HK-2 (cell line): Measurements from ENCODE around the gene SIGLEC6.

Experiments used
- DNase-seq: peaks from one replicate; pipeline ENCODE4 v3.0.0-alpha.2; 2018; ENCODE audit not compliant: unreplicated experiment

SIGLEC6 gene

DNA sequence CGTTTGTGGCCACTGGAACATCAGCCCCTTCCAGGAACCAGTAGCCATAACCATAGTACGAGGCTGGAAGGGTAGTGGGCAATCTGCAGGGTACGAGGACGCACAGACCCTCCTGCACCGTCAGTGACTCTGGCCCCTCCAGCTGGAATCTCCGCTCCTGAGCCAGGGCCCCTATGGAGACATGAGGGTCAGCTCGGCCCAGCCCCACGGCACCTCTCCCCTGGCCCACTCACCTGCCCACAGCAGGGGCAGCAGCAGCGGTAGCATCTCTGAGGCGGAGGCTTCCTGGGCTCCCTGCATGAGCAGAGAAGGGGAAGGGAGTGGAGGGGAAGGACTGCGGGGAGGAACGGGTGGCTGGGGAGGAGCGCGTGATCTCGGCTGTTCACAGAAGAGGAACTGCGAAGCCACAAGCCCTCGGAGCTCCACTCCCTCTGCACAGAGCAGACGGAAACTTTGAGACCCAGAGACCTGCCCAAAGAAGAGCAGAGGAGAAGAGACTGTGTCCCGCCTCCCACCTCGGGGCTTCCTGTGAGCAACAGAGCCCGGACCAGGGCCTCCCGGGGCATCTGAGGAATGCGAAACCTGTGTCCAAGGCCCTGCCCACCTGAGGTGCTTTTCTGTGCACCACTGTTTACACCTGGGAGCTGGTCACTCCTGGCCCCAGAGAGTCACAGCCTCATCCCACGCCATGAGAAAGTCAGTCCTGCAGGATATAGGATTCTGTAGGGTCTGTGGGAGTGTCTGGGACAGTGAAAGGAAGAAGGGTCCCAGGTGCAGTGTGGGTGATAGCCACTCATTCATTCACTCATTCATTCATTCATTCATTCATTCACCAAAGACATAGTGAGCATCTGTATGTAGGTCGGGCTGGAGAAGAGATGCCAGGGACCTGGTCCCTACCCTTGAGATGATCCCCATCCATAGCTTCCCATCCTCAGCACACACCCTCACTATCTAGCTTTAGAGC is at the start of gene SIGLEC6:
TSS of gene SIGLEC6 (minus strand) at position 322 of the 967 bp plus-strand sequence. CDS start at position 300, 22 bp downstream.
- no peak for DNase-seq

DNA sequence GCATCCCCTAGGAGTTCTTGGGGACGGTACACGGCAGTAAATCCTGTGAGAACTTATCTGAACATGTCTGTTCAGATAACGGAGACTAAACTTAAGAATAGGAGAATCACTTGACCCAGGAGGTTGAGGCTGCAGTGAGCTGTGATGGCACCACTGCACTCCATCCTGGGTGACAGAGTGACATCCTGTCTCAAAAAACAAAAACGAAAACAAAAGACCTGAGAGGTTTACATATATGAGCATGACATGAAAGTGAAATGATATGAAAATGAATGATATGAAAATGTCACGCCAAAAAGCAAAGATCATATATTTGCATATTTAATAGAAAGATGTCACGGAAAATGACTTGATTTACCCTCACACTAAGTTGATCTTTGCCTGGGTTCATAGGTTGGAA is 45.4 kb upstream of the SIGLEC6 start:
- DNase-seq = no peak

DNA sequence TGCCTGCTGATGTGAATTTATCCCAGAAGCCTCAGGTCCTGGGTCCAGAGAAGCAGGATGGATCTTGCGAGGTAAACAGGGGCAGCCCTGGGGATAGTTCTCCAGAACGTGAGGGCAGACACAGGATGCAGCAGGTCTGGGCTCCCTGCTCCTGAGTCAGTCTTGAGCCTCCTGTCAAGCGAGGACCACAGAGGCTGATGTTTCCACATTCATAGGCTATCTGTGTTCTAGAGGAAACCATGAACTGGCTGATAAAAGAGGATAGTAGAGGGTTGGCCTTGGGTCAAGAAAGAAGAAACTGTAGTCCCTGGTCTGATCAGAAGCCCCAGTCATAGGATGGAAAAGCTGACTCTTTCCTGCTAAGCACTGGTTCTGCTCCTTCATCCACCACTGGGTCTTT is 41.9 kb upstream of the SIGLEC6 start:
- no peak for DNase-seq

DNA sequence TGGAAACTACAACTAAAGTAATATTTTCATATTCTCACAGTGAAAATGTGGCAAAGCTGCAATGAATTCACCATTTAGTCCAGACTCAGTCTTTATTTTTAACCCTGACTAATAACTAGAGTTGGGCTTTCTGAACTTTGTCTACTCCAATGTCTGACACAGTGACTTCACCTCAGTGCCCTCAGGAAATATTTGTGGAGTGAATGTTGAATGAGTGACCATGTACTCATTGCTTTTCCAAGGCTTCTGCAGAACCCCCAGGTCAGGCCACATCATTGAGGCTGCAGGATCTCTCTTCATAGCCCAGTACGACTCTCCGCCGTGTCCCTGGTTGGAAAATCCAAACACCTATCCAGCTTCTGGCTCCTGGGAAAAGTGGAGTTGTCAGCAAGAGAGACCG is 41.4 kb upstream of the SIGLEC6 start:
- no peak for DNase-seq

DNA sequence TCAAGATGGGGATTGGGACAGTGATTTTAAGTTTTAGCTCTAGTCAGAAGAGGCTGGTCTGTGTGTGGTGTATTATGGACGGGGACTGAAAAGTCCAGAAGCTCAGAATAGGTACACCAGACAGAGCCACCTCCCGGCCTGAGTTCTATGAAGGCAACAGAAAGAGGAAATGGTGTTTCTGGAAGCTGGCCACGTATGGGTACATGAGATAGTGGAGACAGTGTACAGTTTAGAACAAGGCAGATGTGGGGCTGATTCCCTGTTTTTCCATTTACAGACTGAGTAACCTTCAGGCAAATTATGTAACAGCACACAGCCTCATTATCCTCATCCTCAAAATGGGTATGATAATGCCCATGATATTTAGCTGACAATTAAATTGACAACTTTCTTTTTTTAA is 40.9 kb upstream of the SIGLEC6 start:
- no peak for DNase-seq

DNA sequence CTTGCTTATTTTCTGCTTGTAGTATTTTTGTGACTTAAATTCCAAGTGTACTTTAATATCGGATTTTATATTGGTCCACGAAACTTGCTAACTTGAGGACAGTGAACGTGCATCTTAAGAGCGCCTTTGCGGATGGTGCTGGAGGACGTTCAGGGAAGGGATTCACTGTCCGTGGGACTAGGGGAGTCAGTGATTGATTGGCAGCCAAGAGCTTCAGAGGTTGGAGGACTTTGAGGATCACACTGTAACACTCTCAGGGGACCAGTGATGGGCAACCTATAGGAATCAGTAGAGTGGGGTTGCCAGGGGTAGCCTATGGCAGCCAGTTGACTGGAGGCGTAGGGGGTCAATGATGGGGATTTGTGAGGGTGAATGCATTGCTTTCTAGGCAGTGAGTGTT is 40.1 kb upstream of the SIGLEC6 start:
- DNase-seq = no peak

DNA sequence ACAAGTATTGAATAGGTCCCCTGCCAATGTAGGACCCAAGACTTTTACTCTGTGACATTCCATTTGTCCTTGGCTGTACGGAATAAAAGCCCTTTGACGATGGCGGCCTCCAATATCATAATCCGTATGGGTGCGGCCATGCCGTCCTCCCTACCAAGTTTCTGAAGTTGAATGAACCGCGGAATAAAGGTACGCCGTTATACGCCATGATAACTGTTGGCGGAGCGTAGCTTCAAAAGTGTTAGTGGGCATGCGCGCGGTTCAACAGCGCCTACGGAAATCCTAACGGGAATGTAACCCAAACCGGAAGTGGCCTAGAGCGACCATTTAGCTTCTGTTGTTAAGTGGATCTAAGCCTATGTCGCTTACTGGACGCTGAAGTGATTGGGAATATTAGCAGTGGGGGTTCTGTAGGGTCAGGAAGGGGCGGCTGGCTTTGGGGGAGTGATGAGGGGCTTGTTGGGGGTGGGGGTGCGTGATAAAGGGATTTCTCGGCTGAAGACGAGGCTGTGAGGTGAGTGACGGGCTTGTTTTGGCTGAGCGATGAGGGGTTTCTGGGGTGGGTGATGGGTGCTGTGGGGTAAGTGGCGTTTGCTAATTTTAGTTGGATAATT is 39.6 kb upstream of the SIGLEC6 start, which contains the start of gene ZNF175:
TSS of gene ZNF175 (plus strand) at position 322 of the 614 bp plus-strand sequence. CDS start 2,047 bp downstream, outside the sequence.
- peak; percentile 95 for DNase-seq

DNA sequence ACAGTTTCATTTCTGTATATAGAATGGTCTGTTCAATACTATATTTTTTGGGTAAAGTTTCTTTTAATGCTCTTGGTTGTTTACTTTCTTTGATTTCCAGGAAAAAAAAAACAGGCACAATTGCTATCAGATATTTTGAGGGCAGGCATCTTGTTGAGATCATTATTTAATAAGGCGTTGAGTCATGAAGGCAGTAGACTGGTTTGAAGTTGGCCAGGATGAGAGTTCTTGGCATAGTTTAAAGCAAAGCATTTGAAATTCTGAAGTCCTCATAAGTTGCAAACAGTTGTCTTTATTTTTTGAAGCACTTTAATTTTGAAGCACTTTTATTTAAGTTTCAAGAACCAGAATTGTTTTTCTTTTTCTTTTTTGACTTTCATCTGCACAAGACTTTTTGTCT is 37.0 kb upstream of the SIGLEC6 start:
- no peak for DNase-seq

DNA sequence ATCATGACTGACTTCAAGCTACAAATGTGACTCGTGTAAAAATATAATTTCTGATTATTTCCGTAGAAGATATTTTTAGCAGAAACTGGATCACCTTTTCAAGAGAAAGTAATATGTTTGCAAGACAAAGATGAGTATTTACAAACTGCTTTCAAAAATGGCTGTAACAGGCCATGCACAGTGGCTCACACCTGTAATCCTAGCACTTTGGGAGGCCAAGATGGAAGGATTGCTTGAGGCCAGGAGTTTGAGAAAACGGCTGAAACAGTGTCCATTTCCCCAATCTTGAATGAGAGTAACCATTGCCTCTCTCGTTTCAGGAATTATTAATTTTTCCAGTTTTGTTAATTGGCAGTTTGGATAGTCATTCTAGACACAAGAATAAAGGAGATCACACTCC is 36.1 kb upstream of the SIGLEC6 start:
- no peak for DNase-seq

DNA sequence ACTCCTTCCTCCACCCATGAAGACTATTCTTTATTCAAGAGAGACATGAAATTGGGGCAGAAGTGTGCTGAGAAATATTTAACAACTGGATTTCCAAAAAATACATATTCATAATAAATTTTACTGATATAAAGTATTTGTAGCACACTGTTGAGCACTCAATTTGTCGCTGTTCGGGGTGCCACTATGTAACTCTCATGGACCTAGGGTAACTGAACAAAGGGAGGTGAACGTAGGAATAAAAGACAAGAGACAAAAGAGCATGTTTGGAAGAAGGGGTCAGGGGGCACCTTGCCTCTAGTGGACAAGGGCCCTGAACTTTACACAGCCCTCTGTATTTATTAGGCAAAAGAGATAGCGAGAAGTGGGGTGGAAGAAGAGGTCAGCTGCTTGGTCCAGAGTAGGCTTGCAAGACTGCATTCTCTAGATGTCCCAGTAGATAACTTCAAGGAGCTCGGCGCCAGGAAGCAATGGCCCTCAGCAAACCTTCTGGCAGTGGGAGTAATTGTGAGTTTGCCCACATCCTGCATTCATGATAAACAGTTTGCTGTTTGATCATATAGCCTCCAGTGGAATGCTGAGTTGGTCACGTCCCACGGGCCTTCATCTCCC is 35.1 kb upstream of the SIGLEC6 start:
- DNase-seq = no peak

DNA sequence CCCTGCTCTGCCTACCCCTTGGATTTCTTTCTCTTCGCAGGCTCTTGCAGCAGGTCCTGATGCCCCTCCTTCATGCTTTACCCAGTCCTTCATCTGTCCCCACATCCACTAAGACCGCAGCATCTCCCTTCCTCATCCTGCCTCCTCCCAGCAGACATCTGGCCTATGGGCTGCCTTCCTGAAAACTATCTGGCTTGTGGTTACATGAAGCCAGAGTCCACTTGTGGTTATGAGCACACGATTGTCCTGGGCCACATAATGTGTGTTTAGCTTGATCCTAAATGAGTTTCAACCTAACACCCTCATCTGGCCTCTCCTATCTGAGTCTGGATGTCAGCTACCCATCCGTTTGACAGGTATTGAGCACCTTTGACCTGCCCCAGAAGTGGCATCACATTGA is 34.1 kb upstream of the SIGLEC6 start:
- no peak for DNase-seq

DNA sequence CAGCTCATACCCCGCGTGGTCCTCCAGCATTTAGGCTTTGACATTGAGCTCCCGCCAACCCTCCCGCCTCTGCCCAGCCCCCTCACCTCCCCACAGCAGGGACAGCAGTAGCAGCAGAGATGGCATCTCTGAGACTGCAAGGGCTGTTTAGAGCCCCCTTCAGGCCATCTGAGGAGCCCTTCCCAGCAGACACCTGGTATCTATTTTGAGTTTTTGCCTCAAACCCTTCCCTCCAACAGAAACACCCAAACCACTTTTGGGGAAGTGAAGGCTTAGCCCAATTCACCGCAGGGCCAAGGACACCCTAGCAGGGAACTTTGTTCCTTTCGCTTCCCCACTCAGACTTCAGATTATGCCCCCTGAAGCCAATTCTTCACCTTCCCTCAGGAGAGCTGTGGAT is 33.3 kb upstream of the SIGLEC6 start:
- DNase-seq = no peak

DNA sequence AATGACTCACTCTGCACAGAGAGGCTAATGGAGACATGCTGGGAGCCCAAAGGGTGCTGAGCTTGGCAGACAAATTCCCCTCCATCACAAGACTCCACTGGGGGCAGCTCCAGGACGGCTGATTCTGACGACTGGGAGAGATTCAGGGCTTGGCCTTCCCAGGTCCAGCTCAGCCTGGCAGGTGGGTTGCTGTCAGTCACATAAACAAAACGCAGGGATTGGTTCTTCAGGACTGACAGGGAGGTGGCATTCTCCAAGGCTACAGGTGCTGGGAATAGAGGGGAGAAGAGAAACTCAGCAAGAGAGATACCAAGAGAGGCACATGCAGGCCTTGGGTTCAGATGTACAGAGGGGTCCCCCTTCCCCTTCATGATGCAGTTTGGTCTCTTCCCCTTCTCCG is 28.9 kb upstream of the SIGLEC6 start:
- DNase-seq = no peak

DNA sequence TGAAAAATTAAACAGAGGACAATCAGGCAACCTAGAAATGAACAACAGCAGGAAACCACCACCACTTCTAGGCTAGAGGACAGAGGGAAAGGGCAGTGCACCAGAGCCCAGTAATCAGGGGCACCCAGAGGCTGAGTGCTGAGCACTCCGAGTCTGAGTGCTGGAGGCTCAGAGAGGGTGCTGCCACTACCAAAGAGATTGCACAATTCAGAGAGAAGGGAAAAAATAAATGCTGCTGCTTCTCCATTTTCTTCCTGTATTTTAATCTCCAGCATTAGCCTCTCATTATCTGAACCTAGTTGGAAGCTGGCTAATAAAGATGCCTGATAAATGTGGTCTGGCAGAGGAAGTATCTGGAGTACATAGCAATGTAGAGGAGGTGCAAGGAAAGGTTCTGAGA is 27.8 kb upstream of the SIGLEC6 start:
- DNase-seq = no peak

DNA sequence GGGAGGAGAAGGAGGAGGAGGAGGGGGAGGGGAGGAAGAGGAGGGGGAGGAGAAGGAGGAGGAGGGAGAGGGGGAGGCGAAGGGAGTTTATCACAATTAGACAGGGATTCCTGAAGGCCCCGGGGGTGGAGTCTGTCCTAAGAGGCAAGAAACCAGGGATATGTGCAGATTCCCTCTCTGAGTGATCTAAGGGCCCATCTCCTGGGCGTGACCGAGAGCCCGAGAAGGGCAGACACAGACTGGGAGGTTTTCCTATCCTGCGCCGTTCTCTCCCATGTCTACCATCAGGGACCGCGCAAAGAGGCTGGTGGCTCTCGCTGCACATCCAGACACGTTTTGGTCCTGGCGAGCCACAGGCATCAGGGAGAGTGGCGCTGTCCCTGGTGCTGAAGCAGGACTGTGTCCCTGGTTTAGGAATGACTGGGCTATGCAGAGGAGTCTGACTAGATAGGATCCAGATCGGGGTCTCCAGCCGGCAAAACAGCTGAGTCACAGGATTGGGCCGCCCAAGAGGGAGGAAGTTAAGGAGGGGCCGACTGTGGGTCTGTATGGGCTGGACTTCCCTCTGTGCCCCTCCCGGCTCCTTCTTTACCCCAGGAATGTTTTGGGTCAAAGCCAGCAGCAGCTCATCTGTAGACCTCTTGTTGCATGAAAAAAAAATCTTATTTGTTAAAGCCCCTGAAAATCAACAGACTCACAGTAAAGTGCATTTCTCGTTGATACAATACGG is 21.7 kb upstream of the SIGLEC6 start:
- DNase-seq = peak; percentile 78

DNA sequence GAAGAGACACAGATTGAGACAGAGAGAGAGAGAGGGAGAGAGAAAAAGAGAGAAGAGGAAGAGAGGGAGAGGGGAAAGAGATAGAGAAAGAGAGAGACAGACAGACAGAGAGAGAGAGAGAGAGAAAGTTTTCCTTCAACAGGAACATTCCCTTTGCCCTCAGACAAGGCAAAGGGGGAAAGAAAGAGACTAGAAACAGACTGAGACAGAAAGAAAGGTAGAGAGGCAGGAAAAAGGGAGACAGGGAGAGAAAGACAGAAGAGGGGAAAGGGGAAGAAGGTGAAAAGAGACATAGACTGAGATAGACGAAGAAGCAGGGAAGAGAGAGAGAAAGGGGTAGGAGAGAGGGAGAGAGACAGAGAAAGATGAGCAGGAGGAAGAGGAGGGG is 21.1 kb upstream of the SIGLEC6 start:
- no peak for DNase-seq

DNA sequence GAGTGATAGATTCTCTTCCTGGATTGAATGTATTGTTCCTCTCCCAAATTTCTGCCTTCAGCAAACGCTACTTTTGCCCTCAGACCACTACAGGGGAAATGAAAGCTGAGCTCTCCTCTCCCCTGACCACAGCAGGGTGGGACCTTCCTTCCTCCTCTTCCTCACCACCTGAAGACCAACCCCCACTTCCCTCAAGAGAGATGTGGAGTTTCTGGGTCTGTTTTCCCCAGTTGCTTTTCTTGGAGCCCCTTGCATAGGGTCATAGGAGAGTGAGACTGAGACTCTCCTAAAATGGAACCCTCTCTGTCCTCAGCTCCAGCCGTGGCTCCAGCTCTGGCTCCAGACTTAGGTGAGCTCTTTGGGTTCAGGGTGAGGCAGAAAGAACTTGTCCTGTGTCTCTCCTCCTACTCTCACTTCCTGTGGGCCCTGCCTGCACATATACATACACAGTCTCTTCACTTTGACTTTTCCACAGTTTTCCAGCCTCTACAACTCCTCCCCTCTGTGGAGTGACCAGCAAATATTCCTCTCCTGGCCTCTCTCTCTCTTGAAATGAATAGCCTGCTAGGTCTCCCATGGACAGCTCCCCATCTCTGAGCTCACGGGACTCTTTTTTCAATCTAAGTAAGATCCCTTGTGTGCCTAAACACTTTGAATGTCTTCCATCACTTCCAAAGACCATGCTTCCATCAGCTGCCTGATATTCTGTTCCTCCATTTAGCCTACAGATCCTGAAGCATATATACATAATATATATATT is 20.4 kb upstream of the SIGLEC6 start:
- no peak for DNase-seq

DNA sequence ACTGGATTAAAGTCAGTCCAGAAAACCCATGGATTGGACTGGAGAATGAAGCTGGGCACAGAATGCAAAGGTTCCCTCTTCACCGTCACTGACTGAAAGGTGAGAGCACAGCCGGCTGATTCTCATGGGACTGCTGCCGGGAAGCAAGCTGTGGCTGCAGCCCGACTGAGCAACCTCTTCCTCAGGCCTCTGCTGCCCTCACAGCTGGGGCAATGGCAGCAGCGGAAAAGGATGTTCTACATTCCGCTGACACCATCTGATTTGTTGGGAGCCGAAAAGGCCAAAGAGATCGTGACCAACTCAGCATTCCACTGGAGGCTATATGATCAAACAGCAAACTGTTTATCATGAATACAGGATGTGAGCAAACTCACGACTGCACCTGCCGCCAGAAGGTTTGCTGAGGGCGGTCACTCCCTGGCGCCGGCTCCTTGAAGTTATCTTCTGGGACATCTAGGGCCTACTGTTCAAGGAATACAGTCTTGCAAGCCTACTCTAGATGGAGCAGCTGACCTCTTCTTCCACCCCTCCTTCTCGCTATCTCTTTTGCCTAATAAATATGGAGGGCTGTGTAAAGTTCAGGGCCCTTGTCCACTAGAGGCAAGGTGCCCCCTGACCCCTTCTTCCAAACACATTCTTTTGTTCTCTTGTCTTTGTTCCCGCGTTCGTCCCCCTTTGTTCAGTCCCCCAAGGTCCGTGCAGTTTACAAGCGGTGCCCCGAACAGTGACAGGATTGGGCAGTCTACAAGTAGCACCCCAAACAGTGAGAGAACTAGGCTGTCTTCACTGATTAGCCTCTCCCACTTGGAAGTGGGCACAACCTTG is 19.6 kb upstream of the SIGLEC6 start:
- no peak for DNase-seq

DNA sequence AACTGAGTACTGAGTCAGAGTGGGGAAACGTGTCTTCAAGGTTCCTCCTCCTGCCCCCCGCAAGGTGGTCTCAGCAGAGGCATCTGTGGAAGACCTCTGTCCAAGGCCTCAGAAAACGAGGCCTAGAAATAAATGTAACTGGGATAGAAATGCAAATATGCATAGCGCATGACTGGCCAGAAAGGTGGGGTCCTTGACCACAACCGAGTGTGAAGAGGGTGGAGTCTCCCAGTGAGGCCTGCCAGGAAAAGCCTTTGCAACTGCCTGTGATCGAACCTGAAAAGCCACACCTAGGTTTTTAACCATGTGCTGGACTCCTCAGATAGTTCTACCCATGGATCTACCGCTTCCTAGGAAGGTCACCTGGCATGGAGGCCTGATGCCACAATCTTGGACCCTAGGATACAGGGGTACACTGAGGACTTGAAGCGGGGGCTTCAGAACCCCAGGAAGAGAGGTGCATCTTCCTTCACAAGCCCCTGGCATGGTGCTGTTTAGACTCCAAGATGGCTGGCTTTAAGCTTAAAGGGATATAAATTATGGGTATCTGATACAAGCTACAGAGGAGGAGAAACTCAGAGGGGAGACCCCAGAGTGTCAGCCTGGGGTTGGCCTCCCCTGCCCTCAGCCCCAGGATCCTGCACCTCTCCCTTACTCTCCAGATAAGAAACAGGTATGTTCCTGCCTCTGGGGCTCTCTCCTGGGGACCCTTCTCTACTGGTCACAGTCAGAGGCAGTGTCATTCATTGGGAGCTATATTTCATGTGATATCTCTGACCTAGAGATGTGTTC is 18.3 kb upstream of the SIGLEC6 start:
- DNase-seq = no peak

DNA sequence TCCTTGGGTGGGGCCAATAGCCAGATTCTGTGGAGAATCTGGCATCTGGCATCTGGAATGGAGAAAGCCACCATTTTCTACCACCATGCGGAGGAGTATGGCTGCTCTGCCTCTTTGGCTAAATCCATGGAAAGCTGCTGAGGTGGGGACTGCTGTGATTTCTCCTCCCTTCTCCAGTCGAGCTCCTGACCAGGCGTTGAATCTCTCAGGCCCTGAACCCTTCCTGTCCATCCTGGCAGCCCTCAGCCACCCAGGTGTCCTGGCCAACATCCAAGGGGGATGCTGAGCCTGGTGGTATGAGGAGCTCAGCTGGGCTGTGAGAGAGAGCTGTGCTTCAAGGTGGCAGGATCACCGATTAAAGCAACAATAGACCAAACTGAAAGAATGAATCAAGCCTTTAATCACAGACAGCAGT is 17.4 kb upstream of the SIGLEC6 start:
- DNase-seq = no peak
